IPS DF 4.7 (cell line): ENCODE data around the gene LMF1.
"Not testable (repeated sequence)": the region's sequence is repeated elsewhere in the genome, so short reads cannot be mapped to it uniquely, and the experiment has no call there.

ENCODE experiments used
- DNase-seq: peaks from one replicate; pipeline ENCODE4 v3.0.0-alpha.2; 2013; ENCODE audit warnings: low spot score; ENCODE audit errors: extremely low read depth

The LMF1 gene

DNA sequence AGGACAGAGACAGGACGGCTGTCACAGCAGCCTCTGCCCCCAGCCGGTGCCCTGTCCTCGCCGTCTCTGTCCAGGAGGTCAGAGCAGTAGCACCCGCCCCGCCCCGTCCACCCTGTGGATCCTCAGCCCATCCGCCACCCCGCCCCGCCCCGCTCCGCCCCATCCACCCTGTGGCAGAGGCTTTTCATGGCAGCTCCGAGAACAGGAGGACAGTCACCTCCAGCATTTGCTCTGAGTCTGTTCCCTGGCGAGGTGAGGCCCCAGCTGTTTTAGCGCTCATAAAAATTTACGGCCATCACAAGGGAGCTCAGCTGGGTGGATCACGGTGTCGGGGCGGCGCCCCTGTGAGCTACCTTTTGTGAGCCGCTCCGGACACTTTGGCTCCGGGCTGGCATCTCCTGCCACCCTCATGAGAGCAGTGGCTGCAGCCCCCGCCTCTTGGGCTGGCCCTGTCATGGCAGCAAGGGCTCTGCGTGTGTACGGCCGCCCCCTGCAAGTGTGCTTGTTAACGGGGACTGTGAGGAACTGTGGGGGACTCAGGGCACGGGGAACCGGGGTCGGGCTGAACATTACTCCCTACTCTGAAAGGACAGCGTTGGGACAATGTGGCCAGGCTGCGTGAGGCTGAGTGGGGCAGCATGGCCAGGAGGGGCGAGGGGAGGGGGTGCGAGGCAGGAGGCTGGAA lies 138.0 kb downstream of the LMF1 start:
- DNase-seq, result no peak

DNA sequence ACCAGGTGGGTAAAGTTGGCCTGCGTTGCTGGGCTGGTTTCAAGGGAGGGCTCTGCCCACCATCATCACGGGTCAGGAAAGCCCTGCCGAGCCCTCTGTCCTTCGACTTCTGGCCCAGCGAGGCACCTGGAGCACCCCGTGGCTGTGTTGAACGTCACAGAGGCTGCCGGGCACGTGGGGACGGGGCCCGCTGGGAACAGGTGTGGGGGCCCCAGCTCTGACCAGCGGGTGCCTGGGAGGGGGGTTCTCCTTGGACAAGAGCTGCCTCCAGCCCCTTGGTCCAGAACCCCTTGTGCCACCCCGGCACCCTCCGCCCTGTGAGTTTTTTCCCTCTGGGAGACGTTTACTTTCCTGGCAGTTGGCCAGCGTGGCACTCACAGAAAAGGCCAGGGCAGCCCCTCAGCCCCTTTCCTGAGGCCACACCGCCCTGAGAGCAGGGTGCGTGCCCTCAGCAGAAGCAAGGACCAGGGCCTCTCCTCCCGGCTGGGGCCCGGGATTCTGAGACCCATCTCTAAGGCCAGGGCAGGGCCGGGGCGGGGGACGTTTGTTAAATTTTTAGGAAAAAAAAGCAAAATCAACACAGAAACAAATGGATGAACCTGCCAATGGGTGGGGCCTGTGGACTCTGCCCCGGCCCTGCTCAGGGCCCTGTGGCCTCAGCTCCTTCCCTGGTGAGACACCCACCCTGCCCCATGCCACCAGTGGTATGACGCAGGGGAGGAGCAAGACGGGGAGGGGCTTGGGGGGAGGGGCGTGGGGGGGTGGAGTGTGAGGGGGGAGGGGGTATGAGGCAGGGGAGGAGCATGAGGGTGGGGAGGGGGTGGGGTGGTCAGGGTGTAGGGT lies 139.0 kb downstream of the LMF1 start:
- no peak for DNase-seq

DNA sequence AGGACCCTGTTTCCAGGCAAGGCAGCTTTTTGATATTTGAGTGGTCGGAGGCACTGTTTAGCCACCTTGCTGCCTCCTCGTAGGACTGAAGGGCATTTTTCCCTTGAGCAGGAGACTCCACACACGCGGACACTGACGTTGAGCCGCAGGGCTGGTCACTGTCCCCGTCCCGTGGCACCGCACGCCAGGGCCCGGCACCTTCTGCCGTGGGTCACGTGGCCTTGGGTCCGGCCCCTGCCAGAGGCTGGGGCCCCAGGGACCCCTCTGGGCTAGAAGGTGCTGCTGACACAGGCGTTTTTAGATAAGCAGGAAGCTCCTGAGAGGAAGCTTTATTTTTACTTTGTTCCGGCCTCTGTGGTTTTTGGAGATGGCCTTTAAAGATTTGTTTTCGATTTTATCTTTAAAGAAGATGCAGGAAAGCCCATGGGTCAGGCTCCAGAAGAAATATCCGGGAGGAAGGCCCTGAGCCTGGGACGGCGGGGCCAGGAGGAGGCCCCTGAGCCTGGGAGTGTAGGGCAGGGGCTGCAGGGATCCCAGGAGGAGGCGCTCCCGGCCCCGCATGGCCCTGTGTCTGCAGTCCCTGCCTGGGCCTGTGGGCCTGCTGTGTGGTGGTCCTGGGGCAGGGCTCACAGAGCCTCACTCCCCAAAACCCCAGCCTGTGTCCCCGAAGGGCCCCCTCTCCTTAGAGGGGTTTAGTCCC lies 139.8 kb downstream of the LMF1 start:
- no peak for DNase-seq

DNA sequence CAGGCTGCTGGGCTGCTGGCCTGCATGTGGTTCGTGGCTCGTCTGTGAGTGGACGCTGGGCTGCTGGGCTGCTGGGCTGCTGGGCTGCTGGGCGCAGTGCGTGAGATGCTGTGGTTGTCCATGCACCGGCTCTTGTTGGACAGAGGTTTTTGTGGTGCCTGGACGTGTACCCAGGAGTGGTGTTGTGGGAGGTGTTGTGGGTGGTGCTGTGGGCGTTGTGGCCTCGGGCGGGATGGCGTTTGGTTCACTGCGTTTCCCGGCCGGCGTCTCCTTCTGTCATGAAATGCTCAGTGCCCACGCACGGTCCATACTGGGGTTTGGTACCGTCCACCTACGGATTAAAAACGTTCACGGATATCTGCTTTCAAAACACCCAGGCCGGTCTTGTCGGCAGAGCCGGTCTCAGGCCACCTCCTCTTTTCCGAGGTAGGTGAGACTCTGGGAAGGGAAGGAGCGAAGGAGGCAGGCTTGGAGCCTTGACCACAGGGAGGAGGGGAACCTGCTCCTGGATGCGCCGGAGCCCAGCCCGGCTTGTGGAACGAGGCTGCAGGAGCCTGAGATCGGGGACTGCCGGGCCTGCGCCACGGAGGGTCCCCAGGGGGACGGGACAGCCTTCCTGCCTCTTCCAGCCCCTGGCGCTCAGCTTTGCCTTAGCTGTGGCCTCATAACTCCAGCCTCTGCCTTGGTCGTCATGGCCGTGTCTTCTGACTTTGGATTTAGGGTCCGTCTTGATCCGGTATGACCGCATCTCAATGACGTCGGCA lies 140.5 kb downstream of the LMF1 start:
- no peak for DNase-seq

DNA sequence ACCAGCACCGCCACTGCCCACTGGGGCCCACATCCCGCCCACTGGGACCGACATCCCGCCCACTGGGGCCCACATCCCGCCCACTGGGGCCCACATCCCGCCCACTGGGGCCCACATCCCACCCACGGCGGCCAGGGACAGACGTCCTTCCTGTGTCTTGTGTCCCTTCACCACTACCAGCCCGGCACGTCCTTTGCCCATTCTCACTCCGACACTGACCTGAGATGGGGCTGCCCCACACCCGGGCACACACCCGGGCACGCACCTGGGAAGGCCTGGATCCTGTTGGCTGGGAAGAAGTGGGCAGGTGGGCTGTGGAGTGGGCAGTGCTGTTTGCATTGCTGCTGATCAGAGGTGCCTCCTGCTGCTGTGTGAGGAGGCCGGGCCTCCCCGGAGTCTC lies 141.9 kb downstream of the LMF1 start:
- DNase-seq, result no peak

DNA sequence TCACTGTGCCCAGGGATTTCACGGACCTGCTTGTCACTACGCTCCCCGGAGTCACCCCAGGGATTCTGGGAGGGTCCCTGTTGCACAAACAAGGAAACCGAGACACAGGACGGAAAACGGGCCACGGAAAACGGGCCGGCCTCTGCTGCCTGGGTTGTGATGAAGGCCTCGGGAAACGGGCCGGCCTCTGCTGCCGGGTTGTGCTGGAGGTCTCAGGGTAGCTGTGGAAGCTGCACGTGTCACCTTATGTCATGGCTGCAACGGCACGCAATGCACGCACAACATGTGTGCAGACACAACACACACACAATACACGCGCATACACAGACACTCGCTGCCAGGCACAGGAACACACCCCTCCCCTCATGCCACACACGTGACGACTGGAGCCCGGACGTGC lies 143.3 kb downstream of the LMF1 start:
- DNase-seq, result no peak

DNA sequence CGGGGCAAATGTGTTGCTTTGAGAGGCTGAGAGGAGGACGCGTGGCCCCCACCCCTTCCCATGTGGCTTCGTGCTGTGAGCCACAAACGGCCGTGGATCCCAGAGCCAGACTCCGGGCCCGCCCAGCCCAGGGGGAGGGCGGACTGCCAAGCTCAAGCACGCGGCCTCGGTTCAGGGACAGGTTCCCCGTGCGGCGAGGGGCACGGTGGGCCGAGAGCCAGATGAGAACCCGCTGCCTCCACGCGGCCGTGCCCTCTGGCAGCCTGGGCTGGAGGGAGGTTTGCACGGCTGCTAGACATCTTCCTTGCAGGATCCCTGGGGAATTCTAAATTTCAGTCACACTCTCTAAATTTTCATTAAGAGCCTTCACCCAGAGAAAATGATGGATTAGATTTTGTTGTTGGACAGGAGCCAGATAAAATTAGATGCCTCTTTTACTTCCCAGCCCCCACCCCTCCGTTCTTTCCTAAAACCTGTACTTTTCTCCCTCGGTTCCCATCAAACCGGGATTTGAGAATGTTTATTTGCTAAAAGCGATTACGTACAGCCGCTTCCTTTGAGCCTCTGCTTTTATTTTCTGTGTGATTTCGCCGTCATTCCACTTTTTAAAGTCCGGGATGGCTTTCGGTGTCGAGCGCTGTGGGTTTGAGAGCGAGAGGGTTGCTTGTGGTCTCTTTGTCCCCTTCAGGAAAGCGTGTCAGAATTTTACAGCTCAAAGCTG lies 145.3 kb downstream of the LMF1 start:
- no peak for DNase-seq

DNA sequence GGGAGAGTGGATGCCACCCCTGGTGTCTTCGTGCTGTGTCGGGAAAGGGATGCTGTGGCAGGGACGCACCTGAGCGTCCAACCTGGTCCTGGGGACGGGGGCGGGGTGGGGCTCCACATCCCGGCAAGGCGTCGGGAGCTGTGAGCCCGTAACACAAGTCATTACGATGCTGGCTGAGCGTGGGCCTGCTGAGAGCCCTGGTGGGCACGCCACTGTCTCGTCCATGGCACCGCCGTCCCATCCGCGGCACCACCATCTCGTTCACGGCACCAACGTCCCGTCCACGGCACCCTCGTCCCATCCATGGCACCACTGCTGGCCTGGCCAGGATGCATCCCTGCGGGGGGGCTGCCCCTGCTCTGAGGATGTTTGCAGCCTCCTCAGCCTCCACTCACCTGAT lies 146.2 kb downstream of the LMF1 start:
- DNase-seq, result no peak

DNA sequence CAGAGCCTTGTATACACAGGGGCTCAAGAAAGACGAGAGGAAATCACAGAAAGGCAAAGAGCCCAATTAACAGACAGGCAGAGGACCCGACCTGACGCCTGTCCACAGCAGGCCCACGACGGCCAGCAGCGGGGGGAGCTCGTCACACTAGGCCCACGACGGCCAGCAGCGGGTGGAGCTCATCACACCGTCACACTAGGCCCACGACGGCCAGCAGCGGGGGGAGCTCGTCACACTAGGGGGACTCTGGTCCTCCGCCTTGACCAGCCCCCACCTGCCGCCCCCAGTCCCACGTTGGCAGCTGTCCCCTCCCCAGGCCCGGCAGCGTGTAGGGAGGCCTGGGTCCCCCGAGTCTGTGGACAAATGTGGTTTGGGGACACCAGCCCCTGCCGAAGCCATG lies 146.6 kb downstream of the LMF1 start:
- no peak for DNase-seq

DNA sequence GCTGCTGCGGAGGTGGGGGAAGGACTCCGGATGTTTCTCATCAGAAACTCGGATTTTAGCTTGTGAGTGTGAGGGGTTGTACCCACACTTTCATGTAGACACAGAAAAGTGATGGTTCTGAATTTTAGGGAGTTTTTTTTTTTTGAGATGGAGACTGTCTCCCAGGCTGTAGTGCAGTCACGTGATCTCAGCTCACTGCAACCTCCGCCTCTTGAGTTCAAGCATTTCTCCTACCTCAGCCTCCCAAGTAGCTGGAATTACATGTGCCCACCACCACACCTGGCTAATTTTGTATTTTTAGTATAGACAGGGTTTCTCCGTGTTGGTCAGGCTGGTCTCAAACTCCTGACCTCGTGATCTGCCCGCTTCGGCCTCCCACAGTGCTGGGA lies 147.9 kb downstream of the LMF1 start:
- DNase-seq, result no peak

DNA sequence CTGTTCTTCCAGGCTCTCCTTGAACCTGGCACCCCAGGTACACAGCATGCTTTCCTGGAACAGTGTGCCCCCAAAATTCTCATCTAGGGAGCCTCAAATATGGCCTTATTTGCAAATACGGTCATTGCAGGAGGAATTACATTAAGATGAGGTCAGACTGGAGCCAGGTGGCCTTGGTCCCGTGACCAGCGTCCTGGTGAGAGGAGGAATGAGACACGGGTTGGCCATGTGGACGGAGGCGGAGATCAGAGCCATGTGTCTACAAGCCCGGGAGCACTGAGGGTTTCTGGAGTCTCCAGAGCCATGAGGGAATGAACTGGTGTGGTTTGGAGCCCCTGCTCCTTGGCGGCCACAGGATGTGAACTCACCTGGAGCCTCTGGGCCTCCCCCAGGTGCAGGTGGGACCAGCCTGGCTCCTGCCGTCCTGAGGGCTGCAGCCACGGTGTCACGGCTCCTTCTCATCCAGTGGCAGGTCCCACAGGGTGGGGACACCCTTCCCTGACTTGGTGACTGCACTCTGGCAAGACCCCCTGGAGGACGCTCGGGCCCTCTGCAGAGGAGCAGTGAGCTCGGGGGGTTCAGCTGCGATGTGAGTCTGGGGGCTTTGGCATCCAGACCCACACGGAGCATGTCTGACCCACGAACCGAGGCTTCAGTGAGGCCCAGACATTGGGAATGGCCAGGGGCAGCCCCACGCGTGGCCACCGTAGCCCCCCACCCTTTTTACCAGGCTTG lies 148.4 kb downstream of the LMF1 start:
- DNase-seq, result no peak

DNA sequence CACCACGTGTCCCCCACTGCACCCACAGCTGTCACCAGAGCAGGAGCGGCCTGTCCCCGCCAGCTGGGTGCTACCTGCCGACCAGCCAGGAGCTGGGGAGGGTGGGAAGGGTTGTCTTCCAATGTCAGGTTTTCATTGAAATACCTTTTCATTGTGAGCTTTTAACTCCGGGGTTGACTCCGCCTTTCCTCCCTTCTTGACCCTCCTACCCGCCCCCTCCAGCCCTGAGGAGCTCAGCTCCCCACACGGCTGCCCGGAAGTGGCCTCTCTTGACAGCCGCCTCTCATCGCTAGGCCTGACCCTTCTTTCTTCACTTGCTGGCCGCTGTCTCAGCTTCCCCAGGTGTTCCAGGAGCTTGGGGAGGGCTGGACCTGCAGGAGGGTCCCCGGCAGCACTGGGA lies 149.0 kb downstream of the LMF1 start:
- DNase-seq, result no peak

DNA sequence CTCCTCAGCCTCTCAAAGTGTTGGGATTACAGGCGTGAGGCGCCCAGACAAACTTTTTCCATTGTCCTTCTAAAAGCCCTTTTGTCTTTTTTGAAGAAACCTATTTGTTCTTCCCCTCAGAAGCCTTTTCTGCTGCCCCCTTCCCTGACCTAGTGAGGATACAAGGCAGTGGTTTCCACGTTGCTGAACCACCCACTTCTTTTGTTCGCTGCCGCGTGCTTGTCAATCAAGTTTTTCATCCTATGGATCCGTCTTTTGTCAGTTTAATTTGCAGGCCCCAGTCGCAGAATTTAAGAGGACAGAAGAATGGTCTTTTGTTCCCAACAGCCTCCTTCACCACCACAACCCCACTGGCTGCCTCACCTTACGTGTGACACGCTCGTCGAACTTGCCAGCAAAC lies 150.0 kb downstream of the LMF1 start:
- DNase-seq, result no peak

DNA sequence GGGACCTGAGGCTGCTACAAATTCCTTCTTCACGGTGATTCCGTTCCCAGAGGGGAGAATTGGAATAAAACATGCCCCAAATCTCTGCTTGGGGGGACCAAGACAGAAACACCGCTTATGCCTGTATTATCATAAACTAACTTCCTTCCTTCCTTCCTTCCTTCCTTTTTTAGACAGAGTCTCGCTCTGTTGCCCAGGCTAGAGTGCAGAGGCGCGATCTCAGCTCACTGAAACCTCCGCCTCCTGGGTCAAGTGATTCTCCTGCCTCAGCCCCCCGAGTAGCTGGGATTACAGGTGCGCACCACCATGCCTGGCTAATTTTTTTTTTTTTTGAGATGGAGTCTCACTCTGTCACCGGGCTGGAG lies 150.8 kb downstream of the LMF1 start:
- DNase-seq, result not testable (repeated sequence)

DNA sequence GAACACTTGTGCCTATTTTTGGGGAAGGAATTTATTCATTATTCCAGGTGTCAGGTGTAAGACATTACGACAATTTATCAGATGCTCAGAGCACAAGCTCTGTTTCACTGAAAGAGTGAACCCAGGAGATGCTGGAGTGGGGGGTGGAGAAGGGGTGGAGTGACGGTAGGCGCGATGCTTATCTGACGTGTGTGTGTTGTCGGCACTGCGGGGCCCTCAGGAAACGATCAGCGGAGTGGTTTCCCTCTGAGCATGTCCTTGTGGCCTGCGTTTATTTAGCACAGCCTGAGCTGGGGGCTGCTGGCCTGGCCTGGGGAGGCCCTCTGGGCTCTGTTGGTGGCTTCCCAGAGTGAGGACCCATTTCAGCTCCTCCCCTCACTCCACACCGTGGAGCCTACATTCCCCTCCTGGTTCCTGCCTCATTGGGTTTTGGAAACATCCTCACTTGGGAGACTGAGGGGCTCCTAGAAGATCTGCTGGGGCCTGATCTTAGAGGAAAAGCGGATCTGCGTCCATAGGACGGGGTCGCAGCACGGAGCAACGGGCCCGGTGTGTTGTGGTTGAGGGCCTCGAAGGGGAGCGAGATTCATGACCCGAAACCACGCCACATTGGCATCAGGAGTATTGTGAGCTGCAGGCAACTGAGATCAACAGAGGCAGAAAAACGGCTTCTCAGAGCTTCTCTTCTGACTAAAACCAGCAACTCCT lies 151.3 kb downstream of the LMF1 start:
- DNase-seq, result no peak

DNA sequence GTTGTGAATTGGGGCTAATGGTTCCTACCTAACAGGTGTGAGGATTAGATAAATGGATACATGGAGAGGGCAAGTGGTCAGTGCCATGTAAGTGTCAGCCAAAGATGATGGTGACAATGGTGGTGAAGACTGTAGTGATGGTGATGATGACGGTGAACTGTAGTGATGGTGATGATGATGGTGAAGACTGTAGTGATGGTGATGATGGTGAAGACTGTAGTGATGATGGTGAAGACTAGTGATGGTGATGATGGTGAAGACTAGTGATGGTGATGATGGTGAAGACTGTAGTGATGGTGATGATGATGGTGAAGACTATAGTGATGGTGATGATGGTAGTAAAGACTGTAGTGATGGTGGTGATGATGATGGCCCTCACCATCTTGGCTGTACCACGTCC lies 152.2 kb downstream of the LMF1 start:
- no peak for DNase-seq

DNA sequence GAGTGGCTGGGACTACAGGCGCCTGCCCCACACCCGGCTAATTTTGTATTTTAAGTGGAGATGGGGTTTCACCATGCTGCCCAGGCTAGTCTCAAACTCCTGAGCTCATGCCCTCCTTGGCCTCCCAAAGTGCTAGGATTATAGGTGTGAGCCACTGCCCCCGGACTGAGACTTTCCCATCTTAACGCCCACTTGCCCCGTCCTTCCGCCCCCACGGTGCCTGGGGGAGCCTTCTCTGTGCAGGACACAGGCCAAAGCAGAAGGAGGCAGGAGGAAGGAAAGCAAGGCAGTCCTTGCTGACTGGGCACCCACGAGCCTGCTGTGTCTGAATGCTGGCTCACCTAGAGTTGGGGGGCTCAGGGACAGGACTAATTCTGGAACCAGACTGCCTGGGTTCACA lies 152.7 kb downstream of the LMF1 start:
- DNase-seq, result no peak

DNA sequence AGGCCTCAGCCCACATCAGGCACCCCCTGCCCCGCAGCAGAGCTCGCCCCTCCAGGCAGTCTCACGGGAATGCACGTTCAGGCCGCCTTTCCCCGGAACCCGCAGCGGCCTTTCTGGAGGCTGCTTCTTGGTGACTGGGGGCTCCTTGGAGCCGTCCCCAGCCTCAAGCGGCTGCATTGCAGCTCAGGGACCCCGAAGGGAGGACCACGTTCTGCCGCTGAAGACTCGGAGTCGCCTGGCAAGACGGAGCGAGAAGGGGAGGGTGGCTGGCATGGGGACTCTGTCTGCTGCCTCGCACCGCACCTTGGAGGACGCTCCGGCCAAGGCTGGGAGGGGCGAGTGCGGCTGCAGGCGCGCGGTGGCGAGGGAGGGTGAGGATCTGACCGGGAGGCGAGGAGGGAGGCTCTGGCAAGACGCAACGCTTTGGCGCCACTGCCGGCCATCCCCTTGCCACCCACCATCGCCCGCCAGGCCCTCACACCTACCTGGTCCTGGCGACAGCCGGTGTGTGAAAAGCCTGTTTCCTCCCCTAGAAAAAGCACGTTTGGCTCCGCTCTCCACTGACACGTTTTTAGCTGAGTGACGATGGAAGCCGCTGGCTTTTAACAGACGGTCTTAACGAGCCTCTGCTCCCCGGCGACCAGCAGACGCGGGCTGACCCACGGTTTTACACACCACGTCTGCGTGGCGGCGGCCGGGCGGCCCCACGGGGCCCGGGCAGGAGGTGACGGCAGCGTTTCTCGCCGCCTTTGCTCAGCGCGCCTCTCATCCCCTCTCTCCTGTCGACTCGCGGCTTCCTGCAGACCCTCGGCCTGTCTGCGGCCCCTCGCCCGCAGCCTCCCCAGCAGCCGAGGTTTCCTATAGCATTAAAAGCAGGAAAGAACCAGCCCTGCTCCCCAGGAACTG lies 153.5 kb downstream of the LMF1 start:
- no peak for DNase-seq

DNA sequence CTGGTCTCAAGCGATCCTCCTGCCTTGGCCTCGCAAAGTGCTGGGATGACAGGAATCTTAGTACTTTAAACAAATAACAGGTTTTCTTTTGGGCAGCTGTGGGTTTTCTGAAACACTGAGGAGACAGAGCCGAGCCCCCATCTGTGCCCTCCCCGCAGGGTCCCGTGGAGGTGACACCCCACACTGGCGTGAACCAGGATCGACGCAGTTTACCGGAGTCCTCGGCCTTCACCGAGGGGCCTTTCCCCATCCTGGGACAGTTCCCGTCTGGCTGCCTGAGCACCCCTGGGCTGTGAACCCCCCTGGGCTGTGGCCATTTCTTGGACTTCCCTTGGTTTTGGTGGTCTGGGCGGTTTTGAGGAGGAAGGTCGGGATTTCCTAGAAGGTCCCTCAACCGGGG lies 154.9 kb downstream of the LMF1 start:
- no peak for DNase-seq
